Left kidney (tissue), 2 donors: ENCODE measurements around the gene SNUPN. TPM values are rescaled to one million over a fixed set of nuclear protein-coding genes. Genes with fewer than 3 reads are reported as not detected.
"Not testable (repeated sequence)": the region's sequence is repeated elsewhere in the genome, so short reads cannot be mapped to it uniquely, and the experiment has no call there.

ENCODE experiments used
- DNase-seq: peaks from one replicate; pipeline ENCODE4 v3.0.0-alpha.2; 2013
- polyA plus RNA-seq: library from polyadenylated mRNA; unstranded; fragments of 120-200 nt; gene quantifications from one replicate; pipeline ENCODE4 v1.2.1, GENCODE V29; 2013; ENCODE audit not compliant: insufficient read length

Gene SNUPN
- polyA plus RNA-seq, 1 donor, result 30.1 TPM

DNA sequence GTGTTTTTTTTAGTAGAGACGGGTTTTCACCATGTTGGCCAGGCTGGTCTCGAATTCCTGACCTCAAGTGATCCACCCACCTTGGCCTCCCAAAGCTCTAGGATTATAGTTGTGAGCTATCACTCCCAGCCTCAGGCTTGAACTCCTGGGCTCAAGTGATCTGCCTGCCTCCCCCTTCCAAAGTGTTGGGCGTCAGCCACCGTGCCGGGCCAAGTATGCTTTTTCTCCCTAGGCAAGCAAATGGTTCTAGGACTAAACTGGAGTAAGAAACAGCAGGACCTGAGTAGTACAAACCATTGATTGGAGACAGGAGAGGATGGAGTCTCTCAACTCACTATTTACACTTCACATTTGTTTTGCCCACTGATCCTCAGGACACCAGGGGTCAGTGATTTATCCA lies 41.8 kb downstream of the SNUPN start:
- no peak for DNase-seq

DNA sequence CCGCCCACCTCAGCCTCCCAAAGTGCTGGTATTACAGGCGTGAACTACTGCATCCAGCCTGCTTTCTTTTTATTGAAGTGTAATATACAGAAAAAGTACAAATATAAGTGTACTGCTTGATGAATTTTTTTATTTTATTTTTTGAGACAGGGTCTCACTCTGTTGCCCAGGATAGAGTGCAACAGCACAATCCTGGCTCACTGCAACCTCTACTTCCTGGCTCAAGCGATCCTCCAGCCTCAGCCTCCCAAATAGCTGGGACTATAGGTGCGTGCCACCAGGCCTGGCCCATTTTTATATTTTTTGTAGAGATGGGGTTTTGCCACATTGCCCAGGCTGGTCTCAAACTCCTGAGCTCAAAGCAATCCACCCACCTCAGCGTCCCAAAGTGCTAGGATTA lies 42.6 kb downstream of the SNUPN start:
- DNase-seq, result not testable (repeated sequence)

DNA sequence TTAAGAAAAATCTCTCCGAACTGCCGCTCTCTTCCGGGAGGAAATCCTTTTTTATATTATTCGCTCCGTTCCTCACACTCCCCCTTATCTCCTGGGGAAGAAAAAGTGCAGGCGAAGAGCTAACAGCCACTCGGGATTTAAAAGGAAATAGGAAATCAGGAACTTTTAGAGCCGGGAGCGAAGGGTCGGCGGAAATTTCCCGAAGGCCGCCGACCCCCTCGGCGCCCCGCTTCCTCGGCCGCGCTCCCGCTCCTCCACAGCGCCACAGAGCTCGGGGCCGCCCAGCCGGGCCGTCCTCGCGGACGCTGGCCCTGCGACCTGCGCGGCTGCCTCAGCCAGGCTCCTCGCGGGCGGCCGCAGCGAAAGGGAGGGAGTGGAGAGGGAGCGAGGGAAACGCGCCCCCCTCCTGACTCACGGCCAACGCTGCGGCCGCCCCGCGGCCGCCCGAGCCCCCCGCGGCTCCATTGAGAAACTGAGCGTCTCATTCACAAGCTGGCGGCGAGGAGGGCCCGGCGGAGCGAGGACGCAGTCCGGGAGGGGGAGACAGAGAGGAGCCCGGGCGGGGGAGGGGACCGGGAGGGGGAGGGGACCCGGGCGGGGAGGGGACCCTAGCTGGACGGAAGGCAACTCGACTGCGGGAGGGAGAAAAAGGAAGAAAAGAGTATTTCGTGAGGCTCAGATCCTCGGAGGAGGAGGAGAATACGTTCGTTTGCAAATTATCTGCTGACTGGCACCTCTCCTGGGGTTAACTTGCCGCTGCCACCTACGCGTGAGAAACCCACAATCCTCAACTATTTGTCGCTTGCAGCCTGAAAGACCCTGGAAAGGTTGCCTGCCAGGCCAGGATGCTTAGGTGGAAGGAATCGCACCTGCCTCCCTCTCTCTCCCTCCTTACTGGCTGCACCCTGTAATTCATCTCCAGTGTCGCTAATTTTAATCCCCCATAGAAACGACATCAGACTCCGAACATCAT lies 46.3 kb downstream of the SNUPN start, which contains the start of gene PTPN9:
PTPN9 (minus strand) TSS at position 368 of the 973 bp plus-strand sequence. CDS start 539 bp downstream, outside the sequence.
- DNase-seq, result peak; percentile 85

DNA sequence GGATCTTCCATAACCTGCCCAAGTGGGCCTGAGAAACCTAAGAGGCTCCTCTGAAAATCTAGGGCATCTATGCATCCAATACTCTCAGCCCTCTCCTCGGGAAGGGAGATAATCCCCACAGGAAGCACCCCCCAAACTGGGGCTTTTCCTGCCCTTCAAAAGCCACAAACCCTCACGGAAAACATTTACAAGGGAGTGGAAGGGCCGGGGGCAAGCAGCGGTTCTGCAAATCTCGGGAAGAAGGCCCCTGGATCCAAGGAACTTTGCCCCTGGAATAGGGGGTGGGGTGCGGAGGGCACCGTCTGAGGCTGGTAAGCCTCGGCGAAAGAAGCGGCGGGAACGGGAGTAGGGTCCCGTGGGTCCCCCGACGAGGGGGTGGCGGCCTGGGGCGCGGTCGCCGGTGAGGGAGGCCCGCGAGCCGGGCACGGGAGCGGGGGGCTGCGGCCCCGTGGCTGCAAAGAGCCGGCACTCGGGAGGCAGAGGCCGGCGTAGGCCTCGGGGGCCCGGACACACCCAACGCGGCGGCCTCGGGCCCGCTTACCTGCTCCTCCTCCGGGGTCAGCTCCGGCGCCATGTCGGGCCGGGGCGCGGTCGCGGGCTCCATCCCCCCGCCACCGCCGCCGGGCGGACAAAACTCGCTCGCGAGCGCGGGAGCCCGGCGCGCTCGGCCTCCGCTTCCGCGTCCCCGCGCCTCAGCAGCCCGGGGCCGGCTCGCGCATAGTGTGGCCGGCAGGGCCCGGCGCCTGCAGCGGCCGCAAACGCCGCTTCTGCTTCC lies 47.2 kb downstream of the SNUPN start:
- peak; percentile 21 for DNase-seq

DNA sequence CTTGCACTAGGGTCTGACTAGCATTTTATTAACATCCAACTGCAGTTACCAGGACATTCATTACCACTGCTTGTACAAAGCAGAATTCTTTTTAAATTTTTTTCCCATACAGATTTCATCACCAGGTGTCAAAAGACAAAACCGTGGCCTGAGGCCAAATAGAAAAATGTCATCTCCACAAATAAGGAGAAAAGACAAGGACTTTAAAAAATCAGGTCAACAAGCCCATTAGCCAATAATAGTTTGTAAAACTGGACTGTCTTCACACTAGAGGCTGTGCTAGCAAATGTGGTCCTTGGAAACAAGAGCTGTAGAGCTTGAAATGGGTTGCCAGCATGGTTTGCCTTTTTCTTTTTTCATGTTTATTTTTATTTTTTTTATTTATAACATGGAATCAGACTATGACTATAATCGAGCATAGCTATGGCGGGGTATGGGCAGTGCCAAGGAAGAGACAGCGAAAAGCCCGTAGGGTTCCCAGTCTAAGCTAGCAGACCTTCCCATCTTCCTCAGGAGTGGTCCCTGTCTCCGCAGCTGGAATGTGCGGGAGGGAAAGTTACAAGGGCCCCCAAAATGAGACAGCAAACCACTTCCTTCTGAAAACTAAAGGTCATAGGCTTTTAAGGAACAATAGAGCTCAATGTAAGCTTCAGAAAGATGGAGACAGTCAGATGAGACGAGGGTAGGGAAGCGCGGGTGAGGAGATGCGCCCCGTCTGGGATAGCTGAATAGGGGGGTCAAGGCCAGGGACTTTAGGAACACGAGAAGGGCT lies 47.9 kb downstream of the SNUPN start:
- DNase-seq, result peak; percentile 8

DNA sequence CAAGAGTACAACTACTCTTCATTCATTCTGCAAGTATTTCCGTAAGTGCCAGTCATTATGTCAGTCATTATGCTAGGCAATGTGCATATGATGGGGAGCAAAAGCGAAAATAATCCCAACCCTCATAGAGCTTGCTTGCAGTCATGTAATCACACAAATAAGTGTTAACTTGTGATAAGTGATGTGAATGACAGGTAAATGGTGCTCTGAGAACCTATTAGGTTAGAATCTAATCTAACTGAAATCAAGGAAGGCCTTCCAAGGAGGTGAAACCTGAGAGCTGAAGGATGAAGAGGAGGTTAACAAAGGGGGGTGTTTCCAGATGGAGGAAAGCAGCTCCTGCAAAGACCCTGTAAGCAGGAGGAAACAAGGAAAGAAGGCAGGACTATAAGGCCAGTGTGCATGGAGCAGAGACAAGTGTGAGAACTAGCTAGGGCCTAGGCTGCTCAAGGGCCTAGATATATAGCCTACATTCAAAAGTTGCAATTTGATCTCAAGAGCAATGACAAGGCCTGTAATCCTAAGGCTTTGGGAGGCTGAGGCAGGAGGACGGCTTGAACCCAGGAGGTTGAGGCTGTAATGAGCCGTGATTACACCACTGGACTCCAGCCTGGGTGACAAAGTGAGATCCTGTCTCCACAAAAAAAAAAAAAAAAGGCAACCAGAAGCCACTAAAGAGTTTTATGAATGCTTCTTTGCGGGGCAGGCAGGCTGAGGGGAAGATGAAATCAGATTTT lies 51.7 kb downstream of the SNUPN start:
- no peak for DNase-seq

DNA sequence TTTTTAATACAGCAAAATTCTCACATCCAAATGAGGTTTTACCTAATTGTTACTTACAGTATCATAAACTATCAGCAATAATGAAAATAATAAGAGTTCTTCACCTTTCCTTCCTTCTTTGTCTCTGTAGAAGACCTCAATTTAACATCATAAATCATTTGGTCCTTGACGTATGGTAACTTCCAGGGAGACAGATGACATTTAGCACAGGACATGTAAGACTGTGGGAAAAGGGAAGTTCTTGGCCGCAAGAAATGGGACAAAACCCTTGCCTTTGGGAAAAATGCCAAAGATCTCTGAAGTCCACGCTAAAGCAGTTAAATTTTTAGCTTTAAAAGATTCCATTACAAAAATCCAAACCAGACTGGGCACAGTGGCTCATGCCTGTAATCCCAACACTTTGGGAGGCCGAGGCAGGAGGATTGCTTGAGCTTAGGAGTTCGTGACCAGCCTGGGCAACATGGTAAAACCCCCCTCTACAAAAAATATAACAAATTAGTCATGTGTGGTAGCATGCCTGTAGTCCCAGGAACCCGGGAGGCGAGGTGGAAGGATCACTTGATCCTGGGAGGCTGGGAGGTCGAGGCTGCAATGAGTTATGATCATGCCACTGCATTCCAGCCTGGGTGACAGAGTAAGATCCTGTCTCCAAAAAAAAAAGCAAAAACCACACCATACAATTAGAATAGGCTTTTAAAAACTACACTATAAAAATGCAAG lies 55.2 kb downstream of the SNUPN start:
- DNase-seq, result no peak

DNA sequence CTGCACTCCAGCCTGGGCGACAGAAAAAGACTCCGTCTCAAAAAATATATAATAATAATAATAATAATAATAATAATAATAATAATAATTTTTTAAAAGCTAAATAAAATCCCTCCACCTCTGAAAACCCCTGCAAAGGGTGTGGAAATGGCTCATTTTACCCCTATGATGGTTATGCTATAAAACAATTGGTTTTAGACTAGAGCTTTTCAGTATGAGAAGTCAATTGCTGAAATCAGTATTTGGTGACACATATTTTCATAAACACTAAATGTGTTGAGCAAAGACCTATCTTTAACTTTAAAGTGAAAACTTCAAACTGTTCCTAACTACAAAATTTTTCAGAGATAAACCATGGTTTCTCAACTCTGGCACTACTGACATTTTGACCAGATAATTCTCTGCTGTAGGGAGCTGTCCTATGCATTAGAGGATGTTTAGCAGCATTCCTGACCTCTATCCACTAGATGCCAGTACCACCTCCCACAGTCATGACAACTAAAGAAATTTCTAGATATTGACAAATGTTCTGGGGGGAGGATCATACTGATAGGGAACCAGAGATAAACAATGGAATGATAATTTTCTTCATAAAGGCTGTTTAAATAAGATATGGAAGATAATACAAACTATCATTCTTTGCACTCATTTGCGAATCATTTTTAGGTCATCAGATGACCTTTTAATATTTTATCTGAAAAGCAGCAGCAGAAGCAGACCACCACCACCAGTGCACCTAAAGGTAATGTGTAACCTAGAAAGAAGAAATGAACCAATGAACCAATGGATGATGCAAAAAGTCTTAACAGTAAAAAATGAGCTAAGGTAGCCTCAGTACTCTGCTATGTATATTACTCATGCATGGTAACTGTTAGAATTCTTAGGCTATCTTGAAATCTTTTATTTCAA lies 60.2 kb downstream of the SNUPN start:
- no peak for DNase-seq

DNA sequence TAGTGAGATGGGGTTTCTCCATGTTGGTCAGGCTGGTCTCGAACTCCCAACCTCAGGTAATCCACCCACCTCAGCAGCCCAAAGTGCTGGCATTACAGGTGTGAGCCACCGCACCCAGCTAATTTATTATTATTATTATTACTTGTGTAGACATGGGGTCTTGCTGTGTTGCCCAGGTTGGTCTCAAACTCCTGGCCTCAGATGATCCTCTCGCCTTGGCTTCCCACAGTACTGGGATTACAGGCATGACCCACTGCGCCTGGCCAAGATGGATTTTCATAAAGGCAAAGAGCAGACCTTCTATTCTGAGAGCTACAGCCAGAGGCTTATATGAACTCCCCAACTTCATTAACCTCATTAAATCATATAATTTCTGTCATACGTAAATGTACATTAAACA lies 63.6 kb downstream of the SNUPN start:
- no peak for DNase-seq

DNA sequence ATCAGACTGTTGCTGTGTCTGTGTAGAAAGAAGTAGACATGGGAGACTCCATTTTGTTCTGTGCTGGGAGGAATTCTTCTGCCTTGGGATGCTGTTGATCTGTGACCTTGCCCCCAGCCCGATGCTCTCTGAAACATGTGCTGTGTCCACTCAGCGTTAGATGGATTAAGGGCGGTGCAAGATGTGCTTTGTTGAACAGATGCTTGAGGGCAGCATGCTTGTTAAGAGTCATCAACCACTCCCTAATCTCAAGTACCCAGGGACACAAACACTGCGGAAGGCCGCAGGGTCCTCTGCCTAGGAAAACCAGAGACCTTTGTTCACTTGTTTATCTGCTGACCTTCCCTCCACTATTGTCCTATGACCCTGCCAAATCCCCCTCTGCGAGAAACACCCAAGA lies 66.2 kb downstream of the SNUPN start:
- DNase-seq, result not testable (repeated sequence)

DNA sequence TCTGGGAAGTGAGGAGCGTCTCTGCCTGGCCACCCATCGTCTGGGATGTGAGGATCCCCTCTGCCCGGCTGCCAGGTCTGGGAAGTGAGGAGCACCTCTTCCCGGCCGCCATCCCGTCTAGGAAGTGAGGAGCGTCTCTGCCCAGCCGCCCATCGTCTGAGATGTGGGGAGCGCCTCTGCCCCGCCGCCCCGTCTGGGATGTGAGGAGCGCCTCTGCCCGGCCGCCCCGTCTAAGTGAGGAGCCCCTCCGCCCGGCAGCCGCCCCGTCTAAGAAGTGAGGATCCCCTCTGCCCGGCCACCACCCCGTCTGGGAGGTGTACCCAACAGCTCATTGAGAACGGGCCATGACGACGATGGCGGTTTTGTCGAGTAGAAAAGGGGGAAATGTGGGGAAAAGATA lies 66.6 kb downstream of the SNUPN start:
- not testable (repeated sequence) for DNase-seq

DNA sequence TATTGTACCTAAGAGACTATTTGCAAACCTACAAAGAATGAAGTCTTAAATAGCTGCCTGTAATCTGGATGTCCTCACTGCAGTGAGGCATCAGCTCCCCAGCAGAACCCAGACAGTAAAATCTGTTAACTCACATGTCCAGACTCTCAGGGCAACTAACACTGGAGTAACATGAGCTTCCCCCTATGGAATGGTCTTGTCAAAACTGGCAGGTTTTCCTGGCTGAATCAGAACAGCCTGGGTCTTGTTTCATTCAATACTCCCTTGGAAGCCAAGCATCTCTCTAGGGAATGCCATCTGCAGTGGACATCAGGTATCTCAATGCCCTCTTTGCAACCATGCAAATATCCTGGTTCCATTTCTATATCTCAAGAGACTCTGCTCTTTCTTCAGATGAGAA lies 70.8 kb downstream of the SNUPN start:
- DNase-seq, result no peak

DNA sequence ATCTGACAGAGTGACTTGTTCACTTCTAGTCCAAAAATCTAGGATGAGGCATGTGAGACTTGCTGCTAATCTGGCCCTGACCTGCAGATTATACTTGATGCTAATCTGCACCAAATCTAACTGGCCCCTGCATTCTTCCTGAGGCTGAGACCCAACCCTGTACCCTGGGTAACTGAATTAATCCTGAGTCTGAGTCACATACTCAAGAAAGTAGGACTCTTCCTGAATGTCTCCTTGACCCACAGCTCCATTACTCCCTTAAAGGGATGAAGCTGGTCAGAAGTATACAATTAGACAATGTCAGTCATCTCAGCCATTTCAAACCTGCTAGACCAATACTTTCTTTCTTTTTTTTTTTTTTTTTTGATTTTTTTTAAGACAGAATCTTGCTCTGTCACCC lies 71.9 kb downstream of the SNUPN start:
- no peak for DNase-seq

DNA sequence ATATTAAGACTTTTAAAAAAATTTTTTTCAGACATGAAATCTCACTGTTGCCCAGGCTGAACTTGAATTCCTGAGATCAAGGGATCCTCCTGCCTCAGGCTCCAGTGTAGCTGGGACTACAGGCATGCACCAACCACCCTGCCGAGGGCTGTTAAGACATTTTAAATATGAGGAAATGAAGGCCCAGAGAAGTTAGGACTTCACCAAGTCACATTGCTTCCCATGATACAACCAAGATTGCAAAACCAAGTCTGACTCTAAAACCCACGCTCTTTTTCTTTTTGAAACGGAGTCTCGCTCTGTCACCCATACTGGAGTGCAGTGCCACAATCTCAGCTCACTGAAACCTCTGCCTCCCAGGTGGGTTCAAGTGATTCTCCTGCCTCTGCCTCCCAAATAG lies 74.4 kb downstream of the SNUPN start:
- no peak for DNase-seq

Other genes starting within 250 kb of the SNUPN start
- 65.4 TPM for gene SIN3A, start 174.0 kb downstream of the SNUPN start, polyA plus RNA-seq
- gene PTPN9, start 46.4 kb downstream of the SNUPN start, polyA plus RNA-seq, result 45.5 TPM
- gene IMP3, start 14.5 kb upstream of the SNUPN start, polyA plus RNA-seq, result 48.0 TPM
- gene SNX33, start 22.2 kb upstream of the SNUPN start, polyA plus RNA-seq, result 18.7 TPM
- 6.4 TPM for gene CSPG4, start 87.1 kb upstream of the SNUPN start, polyA plus RNA-seq
- 60.4 TPM for gene UBE2Q2, start 217.7 kb upstream of the SNUPN start, polyA plus RNA-seq